GM19395 (cell line): ENCODE measurements around the gene TPGS1.

Experiments
- ATAC-seq: cut with Tn5 transposase; IDR thresholded peaks from one replicate; pipeline ENCODE4 v1.9.1; 2021; ENCODE audit warnings: mild to moderate bottlenecking, moderate library complexity; ENCODE audit not compliant: unreplicated experiment

Gene TPGS1

DNA sequence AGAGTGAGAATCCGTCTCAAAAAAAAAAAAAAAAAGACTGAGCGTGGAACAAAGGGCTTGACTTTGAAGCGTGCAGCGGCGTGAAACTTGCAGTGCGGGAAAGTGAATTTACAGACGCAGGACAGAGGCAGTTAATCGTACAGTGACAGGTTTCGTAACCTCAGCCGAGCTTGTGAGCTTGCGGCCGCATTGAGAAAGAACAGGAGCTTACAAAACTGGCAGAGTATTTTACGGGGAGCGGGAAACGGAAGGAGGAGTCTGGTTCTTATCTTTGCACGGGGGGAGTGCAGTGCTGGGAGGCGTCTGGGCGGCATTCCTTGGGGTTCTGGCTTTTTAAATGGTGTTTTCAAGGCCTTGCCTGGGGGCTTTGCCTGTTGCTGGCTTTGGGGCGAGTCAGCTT, 59.1 kb downstream of the TPGS1 start:
- no peak for ATAC-seq

DNA sequence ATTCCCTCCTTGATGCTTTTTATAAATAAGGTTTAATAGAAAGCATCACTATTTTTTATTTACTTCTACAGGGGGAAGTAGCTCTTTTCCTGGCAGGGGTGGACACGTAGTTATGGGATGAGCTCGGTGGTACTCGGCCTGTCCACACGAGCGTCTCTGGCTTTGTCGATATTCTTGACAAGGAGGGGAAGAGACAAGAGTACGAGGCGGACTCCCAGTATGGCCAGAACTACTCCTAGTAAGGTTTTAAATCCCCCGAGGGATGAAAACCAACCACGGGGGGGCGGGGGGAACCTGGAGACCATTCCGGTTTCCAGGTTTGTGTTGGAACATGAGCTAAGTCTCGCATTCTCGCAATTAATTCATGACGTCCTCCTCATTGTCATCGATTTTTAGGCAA, 59.5 kb downstream of the TPGS1 start:
- ATAC-seq, result no peak

DNA sequence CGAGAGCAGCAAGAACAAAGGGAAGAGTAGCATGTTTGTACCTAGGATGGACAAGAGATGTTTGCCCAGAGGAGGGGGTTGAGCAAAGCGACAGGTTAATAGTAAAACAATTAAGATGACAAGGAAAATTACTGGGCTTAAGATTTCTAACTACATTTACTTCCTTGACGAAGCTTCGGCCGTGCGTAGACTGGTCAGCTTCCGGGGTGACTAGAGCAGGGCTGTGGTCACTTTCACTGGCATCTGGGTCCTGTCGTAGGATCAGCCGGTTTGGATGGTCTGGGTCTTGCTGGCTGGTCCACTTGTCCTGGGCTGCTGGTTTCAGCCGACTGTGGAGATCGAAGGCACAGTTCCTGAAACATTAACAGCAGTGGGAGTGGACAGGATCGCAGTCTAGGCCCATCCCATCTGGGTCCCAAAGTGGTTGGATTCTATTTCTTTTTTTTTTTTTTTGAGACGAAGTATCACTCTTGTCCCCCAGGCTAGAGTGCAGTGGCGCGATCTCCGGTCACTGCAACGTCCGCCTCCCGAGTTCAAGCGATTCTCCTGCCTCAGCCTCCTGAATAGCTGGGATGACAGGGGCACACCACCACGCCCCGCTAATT, 60.1 kb downstream of the TPGS1 start:
- ATAC-seq, result no peak
